BJ (cell line): Measurements from ENCODE around the gene PTPRG. TPM values are rescaled to one million over a fixed set of nuclear protein-coding genes. Genes with fewer than 3 reads are reported as not detected.
"Not testable (repeated sequence)": the region's sequence is repeated elsewhere in the genome, so short reads cannot be mapped to it uniquely, and the experiment has no call there.

Experiments
- CTCF ChIA-PET: fragments of 350-600 bp; formaldehyde crosslinking; extraction: SDS; loops from one replicate; lab custom pipeline; 2021; ENCODE audit warnings: antibody characterized with exemption, inconsistent platforms; lab: Yijun Ruan, JAX
- POLR2A ChIA-PET: fragments of 300-600 bp; sonication (Branson Sonifier 250); formaldehyde crosslinking; extraction: SDS; loops from one replicate; lab custom pipeline; 2021; ENCODE audit warnings: antibody characterized with exemption; lab: Charles Lee
- DNase-seq: peaks from one replicate; pipeline ENCODE4 v3.0.0-alpha.2; 2011; ENCODE audit warnings: low read depth
- H3K27me3 ChIP-seq: 2 replicates; pipeline ENCODE4 v1.6.0; 2011; ENCODE audit warnings: low read length; ENCODE audit not compliant: control insufficient read depth, insufficient read depth
- H3K36me3 ChIP-seq: 2 replicates; pipeline ENCODE4 v1.5.1; 2011; ENCODE audit warnings: low read length; ENCODE audit not compliant: control insufficient read depth, insufficient read depth
- H3K4me3 ChIP-seq: 2 replicates; pipeline ENCODE4 v1.5.1; 2011; ENCODE audit warnings: low read depth, mild to moderate bottlenecking, control low read depth, low read length
- CTCF ChIP-seq: IDR thresholded peaks from 2 replicates; pipeline ENCODE4 v1.5.1; 2011; ENCODE audit warnings: low read depth, mild to moderate bottlenecking, control low read depth, inconsistent platforms, low read length, moderate library complexity; ENCODE audit not compliant: insufficient read depth
- polyA plus RNA-seq: library from polyadenylated mRNA; depleted of rRNA; stranded (reverse); fragments of >200 nt; gene quantifications from 2 replicates; pipeline ENCODE4 v1.2.3, GENCODE V29; 2011

PTPRG gene
- polyA plus RNA-seq, 1 experiment = 20.8 TPM

- POLR2A ChIA-PET = no interaction called here
- Histone ChIP-seq H3K27me3 (no peaks in the 10 kb centered on the region), H3K4me3 (no peak overlapping the region), H3K36me3 (no peaks in the 10 kb centered on the region)
- TF ChIP-seq CTCF = no peak
- CTCF ChIA-PET = no interaction called here
- DNase-seq = no peak
Observed at GRCh38 chr3:61750766-61751165, 189.4 kb downstream of the PTPRG start.

- TF ChIP-seq CTCF = no peak
- POLR2A ChIA-PET = no interaction called here
- CTCF ChIA-PET = interaction anchor here (1.4 kb wide), 1 partner anchor 9 kb away, joined by 4 read pairs; no protein-coding TSS in a partner anchor
Observed at GRCh38 chr3:61758839-61759238, 197.5 kb downstream of the PTPRG start.

GRCh38 chr3:61760783-61761182 lies 199.4 kb downstream of the PTPRG start:
- POLR2A ChIA-PET, DNase-seq, H3K27me3 ChIP-seq, CTCF ChIA-PET, H3K4me3 ChIP-seq, H3K36me3 ChIP-seq: not testable (repeated sequence)

More at GRCh38 chr3:61758839-61759238, 197.5 kb downstream of the PTPRG start:
- Histone ChIP-seq H3K27me3 (no peaks in the 10 kb centered on the region), H3K36me3 (no peaks in the 10 kb centered on the region), H3K4me3 (no peak overlapping the region)
- no peak for DNase-seq

GRCh38 chr3:61761694-61762430 lies 200.5 kb downstream of the PTPRG start:
- DNase-seq = no peak
- no peaks in the 10 kb centered on the region for H3K27me3 ChIP-seq
- H3K36me3 ChIP-seq = no peaks in the 10 kb centered on the region
- POLR2A ChIA-PET = interaction anchor here (0.6 kb wide), 1 partner anchor 72 kb away, joined by 3 read pairs; no protein-coding TSS in a partner anchor
- TF ChIP-seq CTCF = no peak
- CTCF ChIA-PET = no interaction called here
- no peak overlapping the region for H3K4me3 ChIP-seq

- Histone ChIP-seq H3K36me3 (no peaks in the 10 kb centered on the region), H3K4me3 (no peak overlapping the region), H3K27me3 (no peaks in the 10 kb centered on the region)
- TF ChIP-seq CTCF = no peak
- ChIA-PET POLR2A (no interaction called here), CTCF (no interaction called here)
- DNase-seq = no peak
Observed at GRCh38 chr3:61765157-61765876, 203.9 kb downstream of the PTPRG start.
